H1 (cell line): ENCODE data around the gene FAM161A. TPM values are rescaled to one million over a fixed set of nuclear protein-coding genes. Genes with fewer than 3 reads are reported as not detected.

Source experiments
- CTCF ChIA-PET: fragments of 300-600 bp; sonication (Branson Sonifier 250); formaldehyde crosslinking; loops from one replicate; lab custom pipeline; 2021; ENCODE audit not compliant: partially characterized antibody; lab: Charles Lee
- POLR2A ChIA-PET: fragments of 300-600 bp; sonication (Branson Sonifier 250); formaldehyde crosslinking; loops from one replicate; lab custom pipeline; 2021; ENCODE audit warnings: inconsistent platforms; ENCODE audit not compliant: partially characterized antibody; lab: Charles Lee
- DNase-seq, 2 experiments: peaks; one replicate each; pipeline versions ENCODE4 v3.0.0 to v3.0.0-alpha.2; 2010 to 2022; ENCODE audit warnings: low spot score in 2 of 2, low read depth in 1 of 2, mixed read lengths in 1 of 2
- FAIRE-seq: peaks from 2 replicates; lab custom pipeline; 2011; peaks lifted over from hg19 to GRCh38; lab: Jason Lieb, UNC
- H2AFZ ChIP-seq: 2 replicates; pipeline ENCODE4 v1.8.1; 2012; ENCODE audit warnings: low read length, inconsistent platforms
- H2AK5ac ChIP-seq: 2 replicates; pipeline ENCODE4 v1.6.1; 2013; ENCODE audit warnings: low read depth, low read length
- H2BK120ac ChIP-seq: replicated peaks from 2 replicates; pipeline ENCODE3; 2013; ENCODE audit warnings: low read depth, low read length, inconsistent platforms
- H2BK12ac ChIP-seq: 2 replicates; pipeline ENCODE4 v1.6.1; 2013; ENCODE audit warnings: low read depth, low read length
- H2BK15ac ChIP-seq: 2 replicates; pipeline ENCODE4 v1.6.1; 2013; ENCODE audit warnings: low read length
- H2BK20ac ChIP-seq: 2 replicates; pipeline ENCODE4 v1.6.1; 2013; ENCODE audit warnings: low read length
- H2BK5ac ChIP-seq: 2 replicates; pipeline ENCODE4 v1.6.1; 2013; ENCODE audit warnings: low read depth, low read length
- H3K14ac ChIP-seq: 2 replicates; pipeline ENCODE4 v1.6.1; 2013; ENCODE audit warnings: inconsistent platforms; ENCODE audit not compliant: insufficient read length
- H3K18ac ChIP-seq: 2 replicates; pipeline ENCODE4 v1.6.1; 2013; ENCODE audit warnings: low read length; ENCODE audit errors: extremely low read depth
- H3K23ac ChIP-seq: 2 replicates; pipeline ENCODE4 v1.6.1; 2013; ENCODE audit warnings: inconsistent platforms; ENCODE audit not compliant: insufficient read length
- H3K23me2 ChIP-seq: 2 replicates; pipeline ENCODE4 v1.6.1; 2013; ENCODE audit warnings: low read depth, low read length
- H3K27ac ChIP-seq: 2 replicates; pipeline ENCODE4 v1.6.1; 2011; ENCODE audit warnings: low read depth, low read length, inconsistent platforms
- H3K27me3 ChIP-seq, 4 experiments: replicated peaks in 1 of 4; 1 replicate in 1 of 4; 2 replicates in 3 of 4; pipeline versions ENCODE4 v1.6.1 to v1.8.1; 2011 to 2013; ENCODE audit warnings: low read length in 3 of 4, mild to moderate bottlenecking in 3 of 4, inconsistent platforms in 2 of 4, mixed read lengths in 2 of 4, moderate library complexity in 1 of 4; ENCODE audit not compliant: control insufficient read depth in 3 of 4, insufficient read depth in 3 of 4; ENCODE audit errors: extremely low read depth in 1 of 4
- H3K36me3 ChIP-seq, 4 experiments: 2 replicates each; pipeline versions ENCODE4 v1.6.1 to v1.8.1; 2011 to 2013; ENCODE audit warnings: mild to moderate bottlenecking in 4 of 4, low read length in 3 of 4, moderate library complexity in 2 of 4, control low read depth in 1 of 4, inconsistent platforms in 1 of 4; ENCODE audit not compliant: insufficient read depth in 4 of 4, control insufficient read depth in 2 of 4
- H3K4ac ChIP-seq: replicated peaks from 2 replicates; pipeline ENCODE3; 2013; ENCODE audit warnings: low read length, low read depth, mixed read lengths, inconsistent platforms; ENCODE audit not compliant: insufficient read length
- H3K4me1 ChIP-seq, 4 experiments: replicated peaks in 1 of 4; 1 replicate in 1 of 4; 2 replicates in 3 of 4; pipeline versions ENCODE4 v1.6.1 to v1.8.1; 2011 to 2013; ENCODE audit warnings: low read length in 3 of 4, inconsistent platforms in 2 of 4, mixed read lengths in 1 of 4; ENCODE audit not compliant: insufficient read depth in 4 of 4, control insufficient read depth in 3 of 4
- H3K4me2 ChIP-seq, 2 experiments: 2 replicates each; pipeline versions ENCODE4 v1.6.1 to v1.8.1; 2011 to 2013; ENCODE audit warnings: low read depth in 2 of 2, low read length in 2 of 2, control low read depth in 1 of 2, inconsistent platforms in 1 of 2, mild to moderate bottlenecking in 1 of 2; ENCODE audit not compliant: insufficient read depth in 1 of 2
- H3K4me3 ChIP-seq, 4 experiments: fragments of 200-600, 300-600 bp in 1 of 4; sonication (generic), shearing (Covaris generic), sonication (Bioruptor Twin) in 1 of 4; 2 replicates each; pipeline versions ENCODE4 v1.5.1 to v1.8.1; 2011 to 2016; ENCODE audit warnings: low read length in 4 of 4, low read depth in 3 of 4, control low read depth in 2 of 4, inconsistent platforms in 2 of 4, mild to moderate bottlenecking in 2 of 4, mixed read lengths in 1 of 4, moderate library complexity in 1 of 4; ENCODE audit not compliant: insufficient read depth in 2 of 4; ENCODE audit errors: extremely low read depth in 1 of 4
- H3K56ac ChIP-seq: replicated peaks from 2 replicates; pipeline ENCODE3; 2013; ENCODE audit warnings: low read depth, mild to moderate bottlenecking, mixed read lengths, low read length, inconsistent platforms; ENCODE audit not compliant: insufficient read length
- H3K79me1 ChIP-seq: 2 replicates; pipeline ENCODE4 v1.6.1; 2013; ENCODE audit warnings: low read depth, low read length, control low read depth
- H3K79me2 ChIP-seq, 2 experiments: 2 replicates each; pipeline versions ENCODE4 v1.6.1 to v1.8.1; 2012 to 2013; ENCODE audit warnings: low read length in 2 of 2, mild to moderate bottlenecking in 2 of 2, inconsistent platforms in 1 of 2; ENCODE audit not compliant: insufficient read depth in 2 of 2, control insufficient read depth in 1 of 2
- H3K9ac ChIP-seq, 4 experiments: replicated peaks in 1 of 4; 1 replicate in 1 of 4; 2 replicates in 3 of 4; pipeline versions ENCODE4 v1.6.1 to v1.8.1; 2011 to 2013; ENCODE audit warnings: low read depth in 3 of 4, low read length in 3 of 4, control low read depth in 2 of 4, mild to moderate bottlenecking in 2 of 4, moderate library complexity in 2 of 4, inconsistent platforms in 1 of 4; ENCODE audit errors: extremely low read depth in 1 of 4
- H3K9me3 ChIP-seq, 2 experiments: 2 replicates each; pipeline versions ENCODE4 v1.6.1 to v1.8.1; 2012 to 2013; ENCODE audit warnings: mild to moderate bottlenecking in 2 of 2, moderate library complexity in 2 of 2, control low read depth in 1 of 2, inconsistent platforms in 1 of 2, low read depth in 1 of 2, low read length in 1 of 2, mixed read lengths in 1 of 2; ENCODE audit not compliant: insufficient read depth in 2 of 2
- H4K20me1 ChIP-seq, 2 experiments: replicated peaks in 1 of 2; 2 replicates each; pipeline versions ENCODE3 to v1.8.1; 2011 to 2013; ENCODE audit warnings: inconsistent platforms in 2 of 2, low read length in 2 of 2, mild to moderate bottlenecking in 1 of 2; ENCODE audit not compliant: insufficient read depth in 2 of 2, control insufficient read depth in 1 of 2
- H4K5ac ChIP-seq: 2 replicates; pipeline ENCODE4 v1.6.1; 2013; ENCODE audit warnings: low read length, low read depth, mixed read lengths, inconsistent platforms; ENCODE audit not compliant: insufficient read length
- H4K8ac ChIP-seq: 2 replicates; pipeline ENCODE4 v1.8.0; 2013; ENCODE audit warnings: mild to moderate bottlenecking, moderate library complexity, low read length, inconsistent platforms; ENCODE audit not compliant: insufficient read depth; ENCODE audit errors: extremely low read depth
- H4K91ac ChIP-seq: replicated peaks from 2 replicates; pipeline ENCODE3; 2013; ENCODE audit warnings: low read length, mixed read lengths, inconsistent platforms; ENCODE audit not compliant: insufficient read length
- PHF8 ChIP-seq: fragments of 200-600 bp; sonication (generic); conservative IDR thresholded peaks from 2 replicates; pipeline ENCODE4 v1.7.1; 2012; ENCODE audit warnings: low read depth, mild to moderate bottlenecking, inconsistent platforms, low read length, moderate library complexity
- POLR2AphosphoS5 ChIP-seq: IDR thresholded peaks from 2 replicates; pipeline ENCODE4 v1.6.1; 2011; ENCODE audit warnings: low read depth, low read length
- WGBS, 2 experiments: shearing (Covaris generic) in 1 of 2; methylation state at CpG; one replicate each; pipeline versions ENCODE4 v1.1.6 to v1.1.7; 2013 to 2015; ENCODE audit warnings: low lambda C conversion rate in 2 of 2, mixed read lengths in 2 of 2, inconsistent platforms in 1 of 2, low coverage in 1 of 2, missing lambda C conversion rate in 1 of 2; ENCODE audit not compliant: insufficient replicate concordance in 2 of 2, insufficient coverage in 1 of 2, insufficient read length in 1 of 2; ENCODE audit errors: extremely low coverage in 1 of 2, missing lambda C conversion rate in 1 of 2; 5-methylcytosine and 5-hydroxymethylcytosine counted together
- polyA plus RNA-seq, 7 experiments: library from polyadenylated mRNA; depleted of rRNA in 3 of 7; stranded (reverse) in 5 of 7; unstranded in 2 of 7; fragments of >200 nt in 5 of 7; fragments of 200-250 nt in 2 of 7; gene quantifications; 1 replicate in 5 of 7; 2 replicates in 1 of 7; 4 replicates in 1 of 7; pipeline versions ENCODE4 v1.2.1 to v1.2.3, GENCODE V29; 2011 to 2013; ENCODE audit warnings: missing spikeins in 2 of 7, mixed read lengths in 2 of 7
- total RNA-seq: library from RNA; stranded (reverse); fragmentation: NEBNext Ultra II Directional; extraction: Animal tissue kit (Norgen Biotek cat#: 25700); gene quantifications from 2 replicates; pipeline ENCODE4 v1.2.1, GENCODE V29; 2021

The FAM161A gene
- total and polyA plus RNA-seq, 2 of the 8 experiments (the other 6 are each of a cell fraction or from before 2014, with no cell fraction given): 1.6 to 9.7 TPM

GRCh38 chr2:61822255-61822654 is 31.6 kb downstream of the FAM161A start:
- Histone ChIP-seq H3K4me2 (no peak overlapping the region), H2BK15ac (no peak overlapping the region), H3K27me3 (no peaks in the 10 kb centered on the region), H3K79me2 (no peaks in the 10 kb centered on the region), H3K18ac (no peak overlapping the region), H2BK12ac (no peak overlapping the region), H3K9me3 (no peaks in the 10 kb centered on the region), H3K14ac (no peak overlapping the region), H3K36me3 (no peaks in the 10 kb centered on the region), H3K56ac (no peak overlapping the region), H3K79me1 (no peaks in the 10 kb centered on the region), H4K91ac (no peak overlapping the region), H4K5ac (no peak overlapping the region), H3K27ac (no peak overlapping the region), H4K8ac (no peak overlapping the region), H3K4me3 (no peak overlapping the region), H2AFZ (no peak overlapping the region), H3K4ac (no peak overlapping the region), H2AK5ac (no peak overlapping the region), H2BK5ac (no peak overlapping the region), H3K23me2 (no peaks in the 10 kb centered on the region), H3K9ac (no peak overlapping the region), H2BK20ac (no peak overlapping the region), H3K23ac (no peak overlapping the region), H2BK120ac (no peak overlapping the region), H3K4me1 (no peaks in the 10 kb centered on the region), H4K20me1 (no peaks in the 10 kb centered on the region)
- ChIA-PET CTCF (no interaction called here), POLR2A (no interaction called here)
- no peak for TF ChIP-seq PHF8
- TF ChIP-seq POLR2AphosphoS5: no peak
- DNase-seq (no peak), FAIRE-seq (no peak)
- WGBS, 2 experiments: 94% methylated on average over 2 of the region's 2 CpGs; no CpG with 5 or more reads in 1 of the 2 experiments
